CD4-positive, alpha-beta T cell treated with Interferon gamma for 1 hour (primary cell): Measurements from ENCODE around the gene NDST1.
A peak's percentile ranks its signal among the peaks of the same experiment; 100 is the strongest.
"Not testable (repeated sequence)": the region's sequence is repeated elsewhere in the genome, so short reads cannot be mapped to it uniquely, and the experiment has no call there.

Source experiments
- DNase-seq: peaks from one replicate; pipeline ENCODE4 v3.0.0-alpha.2; 2020

NDST1 gene

DNA sequence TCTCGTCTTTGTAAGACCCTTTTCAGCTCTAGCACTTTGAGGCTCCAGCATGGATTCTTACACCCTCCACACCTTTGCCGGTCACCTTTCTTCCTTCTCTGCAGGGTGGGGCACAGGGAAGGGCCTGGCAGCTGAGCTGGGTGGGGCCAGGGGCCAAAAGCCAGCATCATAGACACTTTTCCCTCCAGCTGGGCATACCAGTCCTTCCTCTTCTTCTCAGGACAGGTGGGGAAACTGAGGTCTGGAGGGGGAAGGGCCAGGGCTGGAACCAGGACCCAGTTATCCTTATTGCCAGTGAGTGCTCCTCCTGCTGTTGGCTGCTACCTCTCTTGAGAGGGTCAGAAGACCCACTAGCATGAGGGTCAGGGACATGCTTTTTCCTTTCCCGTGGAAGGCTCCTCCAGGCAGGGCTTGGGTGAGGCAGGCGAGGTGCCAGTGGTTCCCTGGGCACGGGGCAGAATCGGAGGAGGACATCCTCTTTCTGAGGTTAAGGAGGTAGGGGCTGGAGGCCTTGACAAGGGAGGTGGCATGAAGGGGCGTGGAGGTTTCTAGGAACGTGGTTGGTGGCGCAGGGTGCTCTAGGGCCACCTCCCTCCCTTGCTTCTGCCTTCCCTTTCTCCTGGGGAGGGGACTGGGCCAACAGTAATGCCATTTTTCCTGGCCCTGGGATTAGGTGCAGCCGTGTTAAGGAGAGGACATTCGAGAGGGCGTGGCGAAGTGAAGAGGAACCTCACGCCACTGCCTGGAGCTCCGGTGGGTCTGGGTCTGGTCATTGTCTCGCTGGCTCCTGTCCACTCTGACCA is at the start of gene NDST1:
Gene NDST1 (plus strand): TSS at position 658 of the 803 bp plus-strand sequence. CDS start 13,124 bp downstream, outside the sequence.
- no peak for DNase-seq

DNA sequence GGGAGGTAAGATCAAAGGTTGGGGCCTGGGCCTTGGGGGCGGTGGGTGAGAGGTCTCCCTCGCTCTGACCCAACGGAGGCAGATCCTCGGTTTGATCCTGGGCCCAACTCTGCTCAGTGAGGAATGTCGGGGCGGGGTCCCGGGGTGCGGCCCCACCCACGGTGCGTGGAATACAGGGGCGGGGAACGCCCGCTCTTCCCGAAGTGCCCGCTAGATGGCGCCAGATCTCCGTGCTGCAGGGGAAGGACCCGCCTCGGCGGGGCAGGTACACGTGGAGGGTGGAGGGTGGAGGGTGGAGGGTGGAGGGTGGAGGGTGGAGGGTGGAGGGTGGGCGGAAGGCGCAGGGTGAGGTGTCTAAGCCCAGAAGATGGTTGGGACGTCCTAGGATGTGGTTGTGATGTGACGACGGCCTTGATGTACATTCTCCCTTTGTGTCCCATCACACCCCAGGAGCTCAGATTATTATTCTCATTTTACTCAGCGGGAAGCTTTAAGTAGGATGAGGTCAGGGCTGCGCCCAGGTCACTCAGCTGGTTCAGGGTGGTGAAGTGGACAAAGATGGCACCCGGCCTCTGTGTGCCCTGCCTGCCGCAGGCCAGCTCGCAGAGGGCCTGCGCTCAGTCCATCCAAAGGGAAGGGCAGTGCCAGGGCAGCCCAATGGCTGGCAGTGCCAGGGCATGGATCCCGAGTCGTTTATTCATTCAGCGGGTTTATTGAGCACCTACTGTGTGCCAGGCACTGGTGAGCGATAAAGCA is 49.0 kb upstream of the NDST1 start:
- peak; percentile 81 for DNase-seq

DNA sequence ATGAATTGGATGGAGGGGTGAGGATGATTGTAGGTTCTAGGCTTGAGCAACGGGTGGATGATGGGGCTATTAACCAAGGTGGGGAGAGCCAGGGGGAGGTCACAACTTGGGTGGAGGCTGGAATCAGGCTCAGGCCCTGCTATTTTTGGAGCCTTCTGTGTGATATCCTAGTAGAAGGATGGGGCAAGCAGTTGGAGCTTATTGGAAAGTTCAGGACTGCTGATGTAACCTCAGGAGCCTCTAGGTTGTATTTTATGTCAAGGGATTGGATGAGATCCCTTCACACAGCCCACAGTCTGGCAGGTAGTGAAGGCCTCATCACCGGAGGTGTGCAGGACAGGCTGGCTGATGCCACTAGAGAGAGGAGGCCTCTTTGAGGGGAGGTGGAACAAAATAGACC is 47.1 kb upstream of the NDST1 start:
- no peak for DNase-seq

DNA sequence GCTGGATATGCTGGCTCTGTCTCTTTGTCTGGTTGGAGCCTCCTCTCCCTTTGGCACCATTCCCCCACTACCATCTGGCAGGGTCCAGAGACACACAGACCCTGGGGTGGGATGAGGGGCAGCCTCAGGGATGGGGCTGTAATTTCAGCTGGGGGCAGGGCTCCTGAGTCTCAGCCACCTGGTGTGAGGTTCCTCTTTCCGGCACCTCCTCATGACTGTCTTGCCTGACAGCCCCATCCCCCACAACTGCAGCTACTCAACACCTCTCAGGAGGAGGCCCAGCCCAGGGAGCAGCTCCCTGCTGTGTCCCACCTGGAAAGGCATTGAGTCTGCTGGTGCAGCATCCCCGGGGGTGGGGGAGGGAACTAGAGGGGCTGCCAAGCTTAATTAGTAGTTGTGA is 46.7 kb upstream of the NDST1 start:
- peak; percentile 51 for DNase-seq

DNA sequence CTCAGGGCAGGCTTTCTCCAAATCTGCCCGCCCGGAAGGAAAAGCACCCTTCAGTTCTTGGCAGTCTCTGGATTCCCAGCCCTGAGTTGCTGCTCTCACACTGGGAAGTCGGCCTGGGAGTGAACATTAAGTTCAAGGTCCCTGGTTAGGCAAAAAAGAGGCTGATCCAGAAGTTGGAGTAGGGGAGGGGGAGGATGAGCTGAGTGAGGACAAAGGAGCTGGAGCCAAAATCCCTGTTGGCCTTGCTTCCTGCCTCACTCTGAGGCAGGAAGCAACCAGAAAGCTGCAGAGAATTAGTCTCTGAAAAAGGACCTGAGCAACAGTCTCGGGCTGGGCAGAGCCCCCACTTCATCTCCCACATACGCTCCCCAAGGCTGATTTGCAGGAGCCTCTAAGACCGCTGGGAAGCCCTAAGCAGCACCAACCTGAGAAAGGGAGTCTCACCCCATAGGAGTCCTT is 43.3 kb upstream of the NDST1 start:
- no peak for DNase-seq

DNA sequence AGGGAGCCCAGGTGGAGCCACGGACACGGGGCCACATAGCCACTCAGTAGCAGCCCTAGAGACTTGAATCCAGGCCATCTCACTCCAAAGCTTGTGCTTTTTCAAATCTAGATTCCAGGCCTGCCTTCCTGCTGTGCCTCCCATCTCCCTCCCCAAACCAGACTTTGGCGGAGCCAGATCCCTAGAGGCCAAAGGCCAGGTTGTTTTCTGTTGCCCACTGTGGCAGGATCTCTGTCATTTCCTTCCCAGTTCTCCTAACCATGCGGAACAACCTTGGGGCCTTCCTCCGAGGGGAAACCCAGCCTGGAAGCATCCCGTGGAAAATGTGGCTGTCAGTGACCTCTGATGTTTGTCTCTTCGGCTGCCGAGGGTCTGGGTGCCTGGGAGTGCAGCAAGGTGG is 42.0 kb upstream of the NDST1 start:
- no peak for DNase-seq

DNA sequence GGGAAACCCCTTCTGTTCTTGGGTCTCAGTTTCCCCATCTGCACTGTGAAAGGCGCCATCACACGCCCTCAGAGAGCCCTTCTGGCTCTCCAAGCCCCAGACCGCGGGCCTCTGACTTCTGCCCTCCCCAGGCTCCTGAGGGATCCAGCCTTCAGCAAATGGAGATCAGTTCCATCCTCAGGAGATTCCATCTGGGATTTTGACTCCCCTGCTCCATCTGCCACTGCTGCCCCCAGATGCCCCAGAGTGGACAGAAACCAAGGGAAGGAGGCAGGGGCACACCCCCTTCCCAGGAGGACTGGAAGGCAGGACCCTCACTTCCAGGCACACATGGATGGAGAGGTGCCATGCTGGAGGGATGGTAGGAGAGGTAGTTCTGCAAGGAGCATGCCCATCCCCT is 39.7 kb upstream of the NDST1 start:
- DNase-seq = no peak

DNA sequence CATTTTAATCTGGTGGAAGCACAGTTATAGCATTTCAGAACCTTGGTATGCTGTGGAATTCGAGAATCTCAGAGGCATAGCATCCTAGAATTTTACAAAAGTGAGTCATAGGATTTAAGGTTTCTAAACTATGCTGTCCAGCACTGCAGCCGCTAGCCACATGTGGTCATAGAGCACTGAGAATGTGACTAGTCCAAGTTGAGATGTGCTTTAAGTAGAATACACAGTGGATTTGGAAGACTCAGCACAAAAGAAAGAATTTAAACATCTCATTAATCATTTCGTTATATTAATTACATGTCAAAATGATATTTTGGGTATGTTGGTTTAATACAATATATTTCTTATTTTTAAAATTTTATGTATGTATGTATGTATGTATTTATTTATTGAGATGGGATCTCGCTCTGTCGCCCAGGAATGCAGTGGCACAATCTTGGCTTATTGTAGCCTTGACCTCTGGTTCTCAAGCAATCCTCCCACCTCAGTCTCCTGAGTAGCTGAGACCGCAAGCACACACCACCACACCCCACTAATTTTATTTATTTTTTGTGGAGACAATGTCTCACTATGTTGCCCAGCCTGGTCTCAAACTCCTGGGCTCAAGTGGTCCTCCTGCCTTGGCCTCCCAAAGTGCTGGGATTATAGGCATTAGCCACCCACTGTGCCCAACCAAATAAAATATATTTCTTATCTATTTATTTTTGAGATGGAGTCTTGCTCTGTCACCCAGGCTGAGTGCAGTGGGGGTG is 38.0 kb upstream of the NDST1 start:
- no peak for DNase-seq

DNA sequence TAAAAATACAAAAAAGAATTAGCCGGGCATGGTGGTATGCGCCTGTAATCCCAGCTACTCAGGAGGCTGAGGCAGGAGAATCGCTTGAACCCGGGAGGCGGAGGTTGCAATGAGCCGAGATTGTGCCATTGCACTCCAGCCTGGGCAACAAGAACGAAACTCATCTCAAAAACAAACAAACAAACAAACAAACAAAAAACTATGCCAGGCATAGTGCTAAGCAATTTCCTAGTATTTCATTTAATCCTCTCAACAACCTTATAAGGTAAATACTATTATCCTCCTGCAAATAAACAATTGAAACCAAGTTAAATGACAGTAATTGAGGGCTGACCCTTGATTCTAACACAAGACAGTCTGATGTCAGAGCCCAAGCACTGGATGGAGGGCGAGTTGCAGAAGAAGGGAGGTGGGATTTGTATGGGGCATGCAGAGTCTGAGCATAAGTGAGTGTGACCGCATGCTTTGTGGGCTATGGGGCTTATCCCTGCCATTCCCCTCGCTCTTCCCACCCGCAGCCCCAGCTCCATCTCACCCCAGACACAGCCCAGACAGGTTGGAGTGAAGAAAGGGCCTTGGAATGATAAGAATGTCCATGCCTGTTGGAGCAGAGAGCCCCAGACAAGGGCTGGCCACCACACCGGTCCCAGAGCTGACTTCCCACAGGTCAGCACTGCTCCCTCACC is 34.1 kb upstream of the NDST1 start:
- DNase-seq = no peak

DNA sequence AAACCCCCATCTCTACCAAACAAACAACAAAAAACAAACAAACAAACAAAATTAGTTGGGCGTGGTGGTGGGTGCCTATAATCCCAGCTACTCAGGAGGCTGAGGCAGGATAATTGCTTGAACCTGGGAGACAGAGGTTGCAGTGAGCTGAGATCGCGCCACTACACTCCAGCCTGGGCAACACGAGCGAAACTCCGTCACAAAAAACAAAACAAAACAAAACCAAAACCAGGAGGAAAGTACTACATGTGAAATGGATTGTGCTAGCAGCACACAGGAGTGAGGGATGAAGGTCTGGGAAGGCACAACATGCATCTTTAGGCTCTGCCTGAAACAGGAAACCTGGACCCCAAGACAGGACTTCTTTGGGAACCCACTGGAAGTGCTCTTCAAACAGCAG is 31.4 kb upstream of the NDST1 start:
- DNase-seq = not testable (repeated sequence)

DNA sequence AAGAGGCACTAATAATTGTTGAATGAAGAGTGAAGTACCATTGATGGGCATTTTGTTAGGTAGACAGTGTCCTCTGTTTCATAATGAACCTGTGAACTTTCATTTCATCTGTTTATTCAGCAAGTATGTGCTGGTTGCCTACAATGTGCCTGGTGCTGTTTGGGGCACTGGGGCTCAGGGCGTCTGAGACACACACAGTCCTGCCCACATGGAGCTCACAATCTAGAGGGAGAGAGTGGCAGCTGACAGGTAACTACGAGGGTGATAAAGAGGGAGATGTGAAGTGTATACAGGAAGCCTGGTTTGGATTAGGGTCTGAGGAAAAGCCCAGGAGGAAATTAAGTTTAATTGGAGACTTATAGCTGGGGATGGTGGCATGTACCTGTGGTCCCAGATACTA is 28.5 kb upstream of the NDST1 start:
- no peak for DNase-seq

DNA sequence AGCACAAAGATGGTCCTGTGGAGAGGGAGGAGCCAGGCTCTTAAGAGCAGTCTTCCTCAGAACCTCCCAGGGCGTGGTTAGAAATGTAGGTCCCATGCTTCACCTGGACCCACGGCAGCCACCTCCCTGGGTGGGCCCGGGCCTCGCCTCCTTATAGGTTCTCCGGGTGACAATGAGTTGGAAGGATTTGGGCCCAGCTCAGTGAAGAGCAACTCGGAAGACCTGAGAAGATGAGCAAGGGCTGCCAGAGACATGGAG is 26.3 kb upstream of the NDST1 start:
- DNase-seq = no peak

DNA sequence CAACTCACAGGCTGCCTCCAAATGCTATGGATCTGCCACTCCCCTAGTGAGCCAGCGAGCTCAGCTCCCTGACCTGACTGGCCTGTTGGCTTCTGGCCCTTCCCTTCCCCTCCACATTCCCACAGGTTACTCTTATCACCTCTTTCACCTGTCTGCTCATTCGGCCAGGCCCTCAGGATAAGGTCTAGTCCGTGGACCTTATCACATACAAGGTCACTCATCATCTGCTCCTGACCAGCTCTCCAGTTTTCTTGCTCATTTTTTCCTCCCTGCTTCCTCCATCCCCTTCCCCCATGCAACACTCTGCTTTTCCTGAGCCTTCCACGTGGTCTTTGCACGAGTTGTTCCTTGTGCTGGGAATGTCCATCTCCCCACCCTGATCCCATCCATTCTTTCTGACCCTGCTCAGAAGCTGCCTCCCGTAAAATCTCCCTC is 25.9 kb upstream of the NDST1 start:
- no peak for DNase-seq

DNA sequence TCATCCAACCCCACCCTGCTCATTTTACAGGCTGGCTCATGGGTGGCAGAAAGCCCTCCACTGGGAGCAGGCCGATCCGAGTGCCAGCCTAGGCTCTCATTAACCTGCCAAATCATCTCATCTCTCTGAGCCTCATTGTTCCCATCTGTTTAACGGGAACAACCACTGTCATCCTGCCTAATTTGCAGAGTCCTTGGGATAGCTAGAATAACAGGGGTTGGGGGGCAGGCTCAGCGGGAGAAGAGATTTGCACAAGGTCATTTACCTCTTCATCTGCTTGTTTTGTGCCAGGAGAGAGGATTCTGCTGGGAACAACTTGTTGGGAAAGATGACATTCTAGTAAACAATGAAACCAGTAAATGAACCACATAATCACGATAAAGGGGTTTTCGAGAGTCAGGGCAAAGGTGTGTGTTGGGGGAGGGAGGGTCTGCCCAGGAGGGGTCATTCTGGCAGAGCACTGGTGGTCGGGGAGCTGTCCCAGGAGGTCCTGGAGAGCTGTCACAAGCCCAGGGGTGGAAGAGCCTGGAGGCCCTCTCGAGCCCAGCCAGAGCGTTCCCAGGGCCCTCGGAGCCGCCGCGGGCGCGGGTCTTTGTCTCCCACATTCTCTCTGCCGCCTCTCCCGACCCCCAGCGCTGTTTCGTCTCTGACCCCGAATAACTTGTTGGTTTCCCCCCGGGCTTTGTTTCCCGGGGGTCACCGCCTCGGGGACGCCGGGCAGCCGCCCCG is 22.8 kb upstream of the NDST1 start:
- DNase-seq = no peak

DNA sequence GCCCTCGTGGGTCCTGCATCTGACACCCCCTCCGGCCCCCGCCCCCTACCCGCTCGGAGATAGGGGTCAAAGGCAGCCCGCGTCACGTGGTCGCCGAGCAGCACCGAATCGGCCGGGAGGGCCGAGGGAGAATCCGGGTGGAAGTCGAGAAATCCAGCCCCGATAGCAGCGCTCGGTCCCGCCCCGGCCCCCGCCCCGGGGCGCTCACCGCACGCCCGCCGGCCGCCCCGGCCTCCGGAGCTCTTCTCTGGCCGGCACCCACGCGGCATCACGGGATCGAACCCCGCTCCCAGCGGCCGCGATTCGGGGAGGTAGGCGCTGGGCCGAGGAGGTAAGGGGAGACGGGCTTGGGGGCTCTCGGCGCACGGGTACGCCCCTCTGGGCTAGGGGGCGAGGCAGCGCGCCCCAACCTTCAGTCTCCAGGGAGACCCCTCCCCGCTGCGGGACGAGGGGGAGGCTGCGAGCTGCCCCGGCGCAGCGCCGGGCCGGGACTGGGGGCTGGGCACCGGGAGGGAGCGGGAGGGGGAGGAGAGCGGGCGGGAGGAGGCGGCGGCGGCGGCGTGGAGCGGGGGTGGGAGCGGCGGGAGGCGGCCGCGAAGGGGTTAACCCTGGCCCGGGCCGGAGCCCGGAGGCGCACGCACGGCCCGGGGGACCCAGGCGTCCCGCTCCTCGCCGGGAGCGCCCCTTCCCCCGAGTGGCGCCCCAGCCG is 22.1 kb upstream of the NDST1 start:
- no peak for DNase-seq

DNA sequence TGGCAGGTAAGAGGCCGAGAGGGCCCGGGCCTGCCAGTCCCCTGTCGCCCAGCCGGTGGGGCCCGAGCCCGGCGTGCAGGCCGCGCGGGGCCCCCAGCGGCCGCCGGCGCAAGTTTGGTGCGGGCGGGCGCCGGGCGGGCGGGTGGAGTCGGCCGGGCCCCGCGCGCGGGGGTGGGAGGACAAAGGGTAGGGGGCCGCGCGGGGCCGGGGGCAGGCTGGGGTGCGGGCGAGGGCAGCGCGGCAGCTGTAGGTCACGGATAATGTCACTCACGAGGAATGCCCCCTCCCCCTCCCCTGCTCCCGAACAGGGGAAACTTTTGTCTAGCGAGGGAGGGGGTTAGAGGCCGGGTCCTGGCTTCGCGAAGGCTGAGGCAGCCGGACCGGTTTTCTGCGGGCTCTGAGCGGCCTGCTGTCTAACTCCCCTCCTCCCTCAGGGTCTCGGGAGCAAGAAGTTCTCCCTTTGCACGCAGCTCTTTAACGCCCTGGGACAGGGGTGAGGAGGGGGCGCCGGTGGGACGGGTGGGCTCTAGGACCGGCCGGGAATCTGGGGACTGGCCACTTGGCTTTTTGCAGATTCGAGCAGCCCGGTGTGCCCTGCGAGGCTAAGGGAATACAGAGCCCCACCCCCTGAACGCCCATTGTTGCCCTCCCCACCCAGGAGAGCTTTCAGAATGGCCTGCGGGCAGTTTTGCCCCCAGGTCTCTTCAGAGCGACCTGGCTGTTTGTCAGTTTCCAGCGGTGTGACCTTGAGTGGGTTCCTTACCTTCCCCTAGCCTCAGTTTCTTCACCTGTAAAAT is 21.3 kb upstream of the NDST1 start:
- peak; percentile 23 for DNase-seq

DNA sequence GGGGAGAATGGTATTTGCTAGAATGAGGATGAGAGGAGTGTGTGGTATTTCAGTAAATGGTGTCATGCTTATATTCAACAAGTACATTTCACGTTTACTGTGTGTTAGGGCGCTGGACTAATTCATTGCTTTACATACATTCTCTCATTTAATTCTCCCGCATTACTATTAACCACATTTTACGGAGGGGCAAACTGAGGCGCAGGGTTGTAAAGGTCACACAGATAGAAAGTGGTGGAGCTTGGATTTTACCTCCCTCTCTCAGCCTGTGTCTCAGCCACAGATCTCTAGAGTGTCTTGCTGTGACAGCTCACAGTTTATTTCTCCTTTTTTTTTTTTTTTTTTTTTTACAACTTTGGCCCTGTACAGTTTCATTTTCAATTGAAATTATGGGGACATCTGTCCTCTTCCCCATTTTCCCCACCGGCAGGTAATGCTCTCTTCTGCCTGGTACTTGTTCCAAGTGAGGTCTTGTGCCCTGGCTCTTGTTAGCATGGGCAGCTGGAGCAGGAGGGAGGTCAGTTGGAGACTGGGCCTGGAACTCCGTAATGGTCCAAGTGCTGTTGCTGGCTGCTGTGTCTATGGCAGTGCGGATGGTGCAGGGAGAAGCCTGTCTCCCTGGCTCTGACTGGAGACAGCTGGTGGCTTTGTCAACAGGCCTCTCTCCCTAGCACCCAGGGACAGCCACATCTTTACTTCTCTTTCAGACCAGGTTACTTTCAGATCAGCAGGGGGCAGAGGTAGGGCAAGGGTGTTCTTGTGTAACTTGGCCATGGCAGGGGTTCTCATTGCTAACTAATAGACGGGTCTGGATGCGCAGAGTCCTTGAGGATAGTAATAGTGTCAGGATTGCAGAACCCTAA is 20.5 kb upstream of the NDST1 start:
- DNase-seq = no peak

DNA sequence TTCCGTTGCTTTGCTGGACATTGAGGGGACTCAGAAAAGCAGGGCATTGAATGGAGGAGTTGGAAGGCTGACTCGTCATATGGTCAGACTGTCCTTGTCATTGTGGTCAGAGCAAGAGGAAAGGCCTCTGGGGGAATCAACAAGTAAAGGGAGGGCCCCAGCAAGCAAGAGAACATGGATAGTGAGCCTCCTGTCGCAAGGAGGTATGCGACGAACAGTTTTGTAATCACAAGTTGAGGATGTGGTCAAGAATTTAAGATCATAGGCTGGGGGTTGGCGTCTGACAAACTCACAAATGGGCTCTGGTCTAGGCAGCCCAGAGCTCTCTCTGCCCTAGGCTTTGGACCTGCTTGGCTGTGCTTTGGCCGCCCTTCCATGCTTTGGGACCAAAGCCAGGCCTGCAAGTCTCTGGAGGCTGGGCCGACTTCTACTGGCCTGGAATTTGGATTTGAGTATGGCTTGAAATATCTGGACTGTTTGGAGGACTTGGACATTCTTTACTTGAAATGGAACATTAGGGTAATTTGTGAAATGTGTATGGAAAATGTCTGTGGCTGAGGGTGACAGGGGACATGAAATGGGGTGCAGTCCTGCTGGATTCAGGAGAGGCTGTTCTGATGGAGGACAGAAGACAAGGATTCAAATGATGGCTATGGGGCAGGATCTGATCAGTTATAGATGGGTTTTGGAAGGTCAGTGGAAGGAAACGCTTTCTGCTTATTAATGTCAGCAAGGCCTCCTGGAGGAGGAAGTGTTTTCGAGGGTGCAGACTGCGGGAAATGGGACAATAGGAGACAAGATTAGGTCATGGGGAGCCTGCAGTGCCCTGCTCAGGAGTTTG is 19.2 kb upstream of the NDST1 start:
- peak; percentile 35 for DNase-seq
